ENCODE results near the gene NAALADL2. TPM values are rescaled to one million over a fixed set of nuclear protein-coding genes. Genes with fewer than 3 reads are reported as not detected.

Gene NAALADL2
- total and polyA plus RNA-seq, 2 donors (not counting 3 experiments of a cell fraction or from before 2014, with no cell fraction given), result 1.1 to 4.0 TPM

DNA sequence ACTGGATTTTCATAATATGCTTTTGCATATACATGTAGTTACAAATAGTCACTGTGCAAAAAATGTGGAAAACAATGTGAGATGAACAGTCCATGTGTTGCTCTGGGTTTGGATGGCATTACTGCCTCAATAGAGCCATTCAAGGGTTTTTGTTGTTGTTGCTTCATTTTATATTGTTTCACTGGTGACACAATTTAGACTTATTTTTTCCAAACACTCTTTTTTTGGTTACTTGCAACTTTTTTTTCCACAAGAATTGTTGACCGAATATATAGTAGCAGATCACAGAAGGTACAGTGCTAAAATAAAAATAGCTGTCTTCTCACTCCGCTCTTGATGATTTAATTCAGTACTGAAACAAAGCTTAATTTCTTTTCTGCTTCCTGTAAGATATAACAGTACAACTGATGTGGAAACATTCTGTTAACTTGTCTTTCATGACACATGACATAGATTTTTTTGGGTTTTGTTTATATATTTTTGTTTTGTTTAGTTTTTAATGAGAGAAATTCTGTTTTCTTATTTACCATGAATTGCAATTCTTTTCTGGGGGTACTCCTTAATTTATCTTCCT, 618.6 kb downstream of the NAALADL2 start:
- TF ChIP-seq POLR2AphosphoS5 (IDR thresholded peaks at IDR 0.05; ENCODE audit: insufficient read depth, low read depth, low read length), result no peak
- TF ChIP-seq, protein P1, sequence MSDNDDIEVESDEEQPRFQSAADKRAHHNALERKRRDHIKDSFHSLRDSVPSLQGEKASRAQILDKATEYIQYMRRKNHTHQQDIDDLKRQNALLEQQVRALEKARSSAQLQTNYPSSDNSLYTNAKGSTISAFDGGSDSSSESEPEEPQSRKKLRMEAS (IDR thresholded peaks at IDR 0.05; ENCODE audit: insufficient read depth, insufficient read length), result no peak
- no peak for TF ChIP-seq JUN (IDR thresholded peaks at IDR 0.05; ENCODE audit: borderline replicate concordance, insufficient read depth, insufficient read length, low read depth)
- TF ChIP-seq, protein P2, sequence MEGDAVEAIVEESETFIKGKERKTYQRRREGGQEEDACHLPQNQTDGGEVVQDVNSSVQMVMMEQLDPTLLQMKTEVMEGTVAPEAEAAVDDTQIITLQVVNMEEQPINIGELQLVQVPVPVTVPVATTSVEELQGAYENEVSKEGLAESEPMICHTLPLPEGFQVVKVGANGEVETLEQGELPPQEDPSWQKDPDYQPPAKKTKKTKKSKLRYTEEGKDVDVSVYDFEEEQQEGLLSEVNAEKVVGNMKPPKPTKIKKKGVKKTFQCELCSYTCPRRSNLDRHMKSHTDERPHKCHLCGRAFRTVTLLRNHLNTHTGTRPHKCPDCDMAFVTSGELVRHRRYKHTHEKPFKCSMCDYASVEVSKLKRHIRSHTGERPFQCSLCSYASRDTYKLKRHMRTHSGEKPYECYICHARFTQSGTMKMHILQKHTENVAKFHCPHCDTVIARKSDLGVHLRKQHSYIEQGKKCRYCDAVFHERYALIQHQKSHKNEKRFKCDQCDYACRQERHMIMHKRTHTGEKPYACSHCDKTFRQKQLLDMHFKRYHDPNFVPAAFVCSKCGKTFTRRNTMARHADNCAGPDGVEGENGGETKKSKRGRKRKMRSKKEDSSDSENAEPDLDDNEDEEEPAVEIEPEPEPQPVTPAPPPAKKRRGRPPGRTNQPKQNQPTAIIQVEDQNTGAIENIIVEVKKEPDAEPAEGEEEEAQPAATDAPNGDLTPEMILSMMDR (IDR thresholded peaks at IDR 0.05; ENCODE audit: extremely low read depth in 1 of 2, insufficient read depth in 1 of 2, low read depth in 1 of 2, low read length in 2 of 2), result no peak
- no peak for TF ChIP-seq POLR2A (IDR thresholded peaks at IDR 0.05; ENCODE audit: low read depth, low read length)
- TF ChIP-seq FOS (IDR thresholded peaks at IDR 0.05; ENCODE audit: borderline replicate concordance, insufficient read depth, low read length), result no peak
- no peak for TF ChIP-seq GATA2 (IDR thresholded peaks at IDR 0.05; ENCODE audit: insufficient read depth, insufficient read length, low read depth, low read length)
- TF ChIP-seq EZH2 (IDR thresholded peaks at IDR 0.05; ENCODE audit: borderline replicate concordance, low read depth, low read length, severe bottlenecking), result no peak
- TF ChIP-seq MYC (IDR thresholded peaks at IDR 0.05; ENCODE audit: low read depth, low read length), result no peak
- no peak for DNase-seq (ENCODE audit: low read depth, low spot score)
- no peak overlapping the region for H3K27ac ChIP-seq (ENCODE audit: insufficient read depth, low read depth, low read length)
- H3K4me2 ChIP-seq (ENCODE audit: insufficient read depth, low read length), result no peak overlapping the region
- H3K79me2 ChIP-seq (ENCODE audit: control insufficient read depth, insufficient read depth, low read length), result no peaks in the 10 kb centered on the region
- H2AFZ ChIP-seq (ENCODE audit: low read depth, low read length), result no peak overlapping the region
- no peak overlapping the region for H3K9ac ChIP-seq (replicated peaks; ENCODE audit: extremely low read depth, insufficient read depth, low read length)
- no peaks in the 10 kb centered on the region for H3K27me3 ChIP-seq (ENCODE audit: control insufficient read depth in 2 of 2, insufficient read depth in 2 of 2, low read length in 2 of 2)
- no peak for FAIRE-seq
- no peaks in the 10 kb centered on the region for H3K4me1 ChIP-seq (ENCODE audit: control insufficient read depth, extremely low read depth, insufficient read depth, low read length)
- H3K9me1 ChIP-seq (replicated peaks; ENCODE audit: control insufficient read depth, extremely low read depth, insufficient read depth, low read length), result no peaks in the 10 kb centered on the region
- dilution Hi-C loops (cut with MboI; ENCODE audit: extremely low pct_ligation_motif_present, low sequenced_read_pairs), result no loop called here
- ChIA-PET POLR2A (no interaction called here), CTCF (interaction anchor here (0.6 to 1.2 kb wide), 2 partner anchors 7 to 11 kb away, joined by 3 read pairs; no protein-coding TSS in a partner anchor)
- no TSS peak for BruUV-seq (replicated peaks)
- no peaks in the 10 kb centered on the region for H4K20me1 ChIP-seq (replicated peaks; ENCODE audit: control insufficient read depth, extremely low read depth, insufficient read depth, low read length)
- intact Hi-C loops (cut with micrococcal nuclease), result no loop called here
- no peaks in the 10 kb centered on the region for H3K36me3 ChIP-seq (ENCODE audit: control insufficient read depth in 2 of 2, extremely low read depth in 1 of 2, insufficient read depth in 2 of 2, low read length in 2 of 2)
- no peak overlapping the region for H3K4me3 ChIP-seq (replicated peaks in 1 of 3; ENCODE audit: insufficient read depth in 1 of 3, low read depth in 1 of 3, low read length in 3 of 3)
- H3K9me3 ChIP-seq (replicated peaks; ENCODE audit: control insufficient read depth, insufficient read depth, low read length), result no peaks in the 10 kb centered on the region

Measured in endothelial cell of umbilical vein (primary cell).